NT2/D1 (cell line): ENCODE data around the gene NCF4.

ENCODE experiments used
- SUZ12 ChIP-seq: IDR thresholded peaks from 2 replicates; pipeline ENCODE4 v1.6.1; 2011; ENCODE audit not compliant: insufficient read length, insufficient read depth; ENCODE audit errors: extremely low read depth
- YY1 ChIP-seq: IDR thresholded peaks from 2 replicates; pipeline ENCODE4 v1.6.1; 2011; ENCODE audit not compliant: insufficient read length, insufficient read depth

DNA sequence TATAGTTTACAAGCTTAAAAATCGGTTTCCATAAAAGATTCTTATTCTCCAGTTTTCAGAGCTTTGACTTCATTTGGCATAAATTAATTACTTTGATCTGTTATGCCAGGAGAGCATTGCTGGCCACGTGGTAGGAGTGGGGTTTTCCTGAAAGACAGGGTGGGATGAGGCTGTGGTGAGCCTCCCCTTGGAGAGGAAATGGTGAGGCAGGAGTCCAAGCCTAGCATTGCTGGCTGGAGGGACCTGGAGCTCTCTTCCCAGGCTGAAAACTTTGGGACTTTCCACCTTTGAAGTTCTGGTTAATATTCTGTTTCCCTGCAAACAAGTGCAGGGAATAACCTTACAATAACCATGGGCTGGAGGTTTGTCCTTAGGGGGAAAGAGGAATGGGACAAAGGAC is 31.5 kb downstream of the NCF4 start:
- TF ChIP-seq YY1 = no peak
- no peak for TF ChIP-seq SUZ12
